Right lobe of liver (tissue), 6 donors: ENCODE results near the gene CA14. TPM values are rescaled to one million over a fixed set of nuclear protein-coding genes. Genes with fewer than 3 reads are reported as not detected.
"Not testable (repeated sequence)": the region's sequence is repeated elsewhere in the genome, so short reads cannot be mapped to it uniquely, and the experiment has no call there.

ENCODE experiments used
- ATAC-seq, 4 donors: fragments of 200-7000 bp; cut with Tn5 transposase; one replicate each; pipeline ENCODE4 v1.9.1; 2020; ENCODE audit warnings: mild to moderate bottlenecking in 4 of 4, moderate library complexity in 4 of 4
- DNase-seq, 3 donors: peaks; one replicate each; pipeline ENCODE4 v3.0.0-alpha.2; 2020
- H3K27ac ChIP-seq, 3 donors: fragments of 200-600 bp; one replicate each; pipeline ENCODE4 v1.8.0; 2022
- H3K27me3 ChIP-seq, 2 donors: fragments of 200-600 bp; one replicate each; pipeline ENCODE4 v1.8.0; 2022
- H3K36me3 ChIP-seq, 4 donors: fragments of 200-600 bp; sonication (generic) in 1 of 4; one replicate each; pipeline versions ENCODE4 v1.5.1 to v1.8.0; 2017 to 2022; ENCODE audit warnings: control low read depth in 1 of 4
- H3K4me1 ChIP-seq, 4 donors: fragments of 200-600 bp; sonication (generic) in 1 of 4; one replicate each; pipeline versions ENCODE4 v1.5.1 to v1.8.0; 2017 to 2022; ENCODE audit warnings: control low read depth in 1 of 4
- H3K4me3 ChIP-seq, 3 donors: fragments of 200-600 bp; one replicate each; pipeline ENCODE4 v1.8.0; 2022
- H3K9me3 ChIP-seq, 4 donors: fragments of 200-600 bp; sonication (generic) in 1 of 4; one replicate each; pipeline versions ENCODE4 v1.5.1 to v1.8.0; 2017 to 2022; ENCODE audit warnings: control low read depth in 1 of 4
- POLR2A ChIP-seq: fragments of 450-650 bp; IDR thresholded peaks from one replicate; pipeline ENCODE4 v1.6.1; 2017; ENCODE audit warnings: antibody characterized with exemption, mild to moderate bottlenecking
- WGBS: methylation state at CpG from one replicate; pipeline ENCODE4 v1.1.6; 2018; ENCODE audit warnings: low coverage, low lambda C conversion rate; ENCODE audit not compliant: insufficient coverage; ENCODE audit errors: missing lambda C conversion rate; 5-methylcytosine and 5-hydroxymethylcytosine counted together
- intact Hi-C, 2 donors: fragments of 100-400 bp; cut with DNase I; formaldehyde crosslinking; loops; one replicate each; pipeline versions ENCODE4 v1.11.2 to v1.14.1; 2022
- total RNA-seq, 6 experiments: library from RNA; depleted of rRNA in 2 of 6; stranded (reverse); fragments of >200 nt in 2 of 6; fragmentation: NEBNext Ultra II Directional in 3 of 6; extraction: Animal tissue kit (Norgen Biotek cat#: 25700) in 3 of 6; gene quantifications; one replicate each; pipeline versions ENCODE4 v1.1.0 to v1.2.4, GENCODE V29; 2016 to 2023
- TF ChIP-seq, protein P1 (sequence below), 4 donors: fragments of 200-600 bp in 3 of 4; fragments of 450-650 bp in 1 of 4; IDR thresholded peaks; one replicate each; pipeline versions ENCODE4 v1.5.1 to v1.8.0; 2016 to 2022; ENCODE audit warnings: antibody characterized with exemption in 4 of 4, mild to moderate bottlenecking in 2 of 4
- donor health status: DM: no; HTN: yes; CAD: no.
- donor health status: DM: no; HTN: no; CAD: no.
- donor health status: DM: no; HTN: no; CAD: no.
- donor health status: DM: no; HTN: yes; CAD: no.
- donor health status: DM: no; HTN: yes; CAD: no.

CA14 gene
- total RNA-seq, 6 experiments from 2014 or later = 0.20 to 4.8 (median 0.56) TPM; not detected in 1

DNA sequence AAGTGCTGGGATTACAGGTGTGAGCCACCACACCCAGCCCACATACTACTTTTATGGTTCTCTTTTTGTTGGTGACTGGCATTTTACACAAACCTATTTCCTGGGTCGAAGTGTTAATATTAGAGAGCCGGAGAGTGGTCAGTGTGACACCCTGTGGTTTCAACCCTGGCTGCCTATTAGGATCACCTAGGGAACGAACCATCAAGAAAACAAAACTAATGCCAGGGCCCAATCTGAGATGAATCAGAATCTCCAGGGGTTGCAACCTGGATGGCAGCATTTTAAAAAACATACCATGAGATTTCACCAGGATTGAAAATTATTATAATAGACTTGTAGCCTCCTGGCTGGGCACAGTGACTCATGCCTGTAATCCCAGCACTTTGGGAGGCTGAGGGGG, 42.1 kb downstream of the CA14 start:
- DNase-seq (no peak), ATAC-seq (no peak)
- TF ChIP-seq, protein P1, sequence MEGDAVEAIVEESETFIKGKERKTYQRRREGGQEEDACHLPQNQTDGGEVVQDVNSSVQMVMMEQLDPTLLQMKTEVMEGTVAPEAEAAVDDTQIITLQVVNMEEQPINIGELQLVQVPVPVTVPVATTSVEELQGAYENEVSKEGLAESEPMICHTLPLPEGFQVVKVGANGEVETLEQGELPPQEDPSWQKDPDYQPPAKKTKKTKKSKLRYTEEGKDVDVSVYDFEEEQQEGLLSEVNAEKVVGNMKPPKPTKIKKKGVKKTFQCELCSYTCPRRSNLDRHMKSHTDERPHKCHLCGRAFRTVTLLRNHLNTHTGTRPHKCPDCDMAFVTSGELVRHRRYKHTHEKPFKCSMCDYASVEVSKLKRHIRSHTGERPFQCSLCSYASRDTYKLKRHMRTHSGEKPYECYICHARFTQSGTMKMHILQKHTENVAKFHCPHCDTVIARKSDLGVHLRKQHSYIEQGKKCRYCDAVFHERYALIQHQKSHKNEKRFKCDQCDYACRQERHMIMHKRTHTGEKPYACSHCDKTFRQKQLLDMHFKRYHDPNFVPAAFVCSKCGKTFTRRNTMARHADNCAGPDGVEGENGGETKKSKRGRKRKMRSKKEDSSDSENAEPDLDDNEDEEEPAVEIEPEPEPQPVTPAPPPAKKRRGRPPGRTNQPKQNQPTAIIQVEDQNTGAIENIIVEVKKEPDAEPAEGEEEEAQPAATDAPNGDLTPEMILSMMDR (IDR thresholded peaks at IDR 0.05) = no peak
- TF ChIP-seq POLR2A = no peak
- Histone ChIP-seq H3K4me1 (no peaks in the 10 kb centered on the region), H3K9me3 (no peaks in the 10 kb centered on the region), H3K4me3 (no peak overlapping the region), H3K36me3 (peaks cover 0 to 32% (median 8%) of the 10 kb centered on the region in 4 donors), H3K27me3 (no peaks in the 10 kb centered on the region), H3K27ac (no peak overlapping the region)
- intact Hi-C loops = no loop called here
- WGBS = 88% methylated on average over 3 of the region's 3 CpGs

GRCh38 chr1:150302338-150302737, 44.8 kb downstream of the CA14 start:
- Histone ChIP-seq H3K4me3 (no peak overlapping the region), H3K36me3 (peaks cover 0 to 28% (median 8%) of the 10 kb centered on the region in 4 donors), H3K9me3 (no peaks in the 10 kb centered on the region), H3K27me3 (no peaks in the 10 kb centered on the region), H3K27ac (no peak overlapping the region), H3K4me1 (no peaks in the 10 kb centered on the region)
- TF ChIP-seq POLR2A = no peak
- TF ChIP-seq, protein P1 (IDR thresholded peaks at IDR 0.05) = no peak
- intact Hi-C loops = no loop called here
- DNase-seq (no peak), ATAC-seq (no peak)
- 77% methylated on average over 4 of the region's 6 CpGs for WGBS

- no peak for ATAC-seq
- Histone ChIP-seq H3K4me1 (no peaks in the 10 kb centered on the region), H3K9me3 (no peaks in the 10 kb centered on the region), H3K4me3 (no peak overlapping the region), H3K36me3 (peaks cover 0 to 31% (median 8%) of the 10 kb centered on the region in 4 donors), H3K27ac (no peak overlapping the region), H3K27me3 (no peaks in the 10 kb centered on the region)
- no peak for DNase-seq
- 56% methylated on average over 2 of the region's 2 CpGs for WGBS
- TF ChIP-seq POLR2A = no peak
- TF ChIP-seq, protein P1 (IDR thresholded peaks at IDR 0.05) = no peak
- intact Hi-C loops = no loop called here
These were observed 45.3 kb downstream of the CA14 start for GRCh38 chr1:150302902-150303301.

GRCh38 chr1:150308585-150308984, 51.0 kb downstream of the CA14 start:
- ATAC-seq, intact Hi-C loops, H3K4me3 ChIP-seq, H3K27ac ChIP-seq, H3K36me3 ChIP-seq, H3K4me1 ChIP-seq, H3K9me3 ChIP-seq, H3K27me3 ChIP-seq, DNase-seq: not testable (repeated sequence)
- 95% methylated on average over 9 of the region's 9 CpGs for WGBS

DNA sequence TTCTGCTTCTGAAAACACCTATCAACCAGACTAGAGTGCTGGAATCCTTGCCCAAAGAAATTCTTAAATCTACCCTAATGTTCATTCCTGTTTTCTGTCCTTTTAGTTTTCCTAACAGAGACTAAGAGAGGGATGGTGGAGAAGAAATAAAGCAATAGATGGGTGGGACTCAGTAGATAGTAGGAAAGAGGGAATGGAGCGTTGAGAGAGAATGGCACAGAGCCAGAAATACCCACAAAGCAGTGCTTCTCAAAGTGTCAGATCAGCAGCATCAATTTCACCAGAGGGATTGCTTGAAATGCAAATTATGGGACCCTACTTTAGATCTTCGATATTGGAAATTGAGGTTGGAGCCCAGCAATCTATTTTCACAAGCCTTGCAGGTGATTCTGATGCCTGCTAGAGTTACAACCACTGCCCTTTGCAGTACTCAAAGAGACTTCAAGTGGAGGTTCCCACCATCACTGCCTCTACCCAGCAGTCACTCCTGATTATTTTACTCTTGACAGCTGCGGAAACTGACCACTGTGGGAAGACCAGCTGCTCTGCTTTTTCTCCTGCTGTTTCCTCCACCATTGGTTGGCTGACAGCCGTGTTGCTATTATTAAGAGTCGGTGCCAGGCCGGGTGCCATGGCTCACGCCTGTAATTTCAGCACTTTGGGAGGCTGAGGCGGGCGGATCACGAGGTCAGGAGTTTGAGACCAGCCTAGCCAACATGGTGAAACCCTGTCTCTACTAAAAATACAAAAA, 52.4 kb downstream of the CA14 start:
- ATAC-seq (no peak), DNase-seq (no peak)
- Histone ChIP-seq H3K27ac (no peak overlapping the region), H3K9me3 (no peaks in the 10 kb centered on the region), H3K4me1 (no peaks in the 10 kb centered on the region), H3K27me3 (no peaks in the 10 kb centered on the region), H3K4me3 (no peak overlapping the region), H3K36me3 (peaks cover 0 to 7% (median 0%) of the 10 kb centered on the region in 4 donors)
- TF ChIP-seq, protein P1 (IDR thresholded peaks at IDR 0.05) = no peak
- TF ChIP-seq POLR2A = no peak
- intact Hi-C loops = no loop called here
- 89% methylated on average over 8 of the region's 10 CpGs for WGBS
